ENCODE measurements around the gene CNTNAP2.

DNA sequence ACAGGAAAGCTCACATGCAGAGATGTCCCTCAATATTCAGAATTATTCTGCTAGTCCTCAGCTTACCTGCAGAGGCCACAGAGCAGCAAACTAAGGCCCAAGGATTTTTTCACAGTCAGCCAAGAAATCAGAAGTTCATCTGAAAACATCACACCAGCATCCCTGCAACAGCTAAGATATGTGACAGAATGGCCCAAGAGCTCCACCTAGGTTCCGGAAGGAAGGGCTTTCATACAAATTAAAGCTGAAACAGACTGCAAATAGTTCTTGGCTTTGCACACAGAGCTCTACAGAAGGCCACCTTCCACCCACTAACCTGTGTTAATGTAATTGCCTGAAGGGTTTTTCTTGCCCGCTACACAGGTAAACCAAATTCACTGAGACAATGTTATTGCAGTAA lies 2035.2 kb downstream of the CNTNAP2 start:
- TF ChIP-seq, protein P1, sequence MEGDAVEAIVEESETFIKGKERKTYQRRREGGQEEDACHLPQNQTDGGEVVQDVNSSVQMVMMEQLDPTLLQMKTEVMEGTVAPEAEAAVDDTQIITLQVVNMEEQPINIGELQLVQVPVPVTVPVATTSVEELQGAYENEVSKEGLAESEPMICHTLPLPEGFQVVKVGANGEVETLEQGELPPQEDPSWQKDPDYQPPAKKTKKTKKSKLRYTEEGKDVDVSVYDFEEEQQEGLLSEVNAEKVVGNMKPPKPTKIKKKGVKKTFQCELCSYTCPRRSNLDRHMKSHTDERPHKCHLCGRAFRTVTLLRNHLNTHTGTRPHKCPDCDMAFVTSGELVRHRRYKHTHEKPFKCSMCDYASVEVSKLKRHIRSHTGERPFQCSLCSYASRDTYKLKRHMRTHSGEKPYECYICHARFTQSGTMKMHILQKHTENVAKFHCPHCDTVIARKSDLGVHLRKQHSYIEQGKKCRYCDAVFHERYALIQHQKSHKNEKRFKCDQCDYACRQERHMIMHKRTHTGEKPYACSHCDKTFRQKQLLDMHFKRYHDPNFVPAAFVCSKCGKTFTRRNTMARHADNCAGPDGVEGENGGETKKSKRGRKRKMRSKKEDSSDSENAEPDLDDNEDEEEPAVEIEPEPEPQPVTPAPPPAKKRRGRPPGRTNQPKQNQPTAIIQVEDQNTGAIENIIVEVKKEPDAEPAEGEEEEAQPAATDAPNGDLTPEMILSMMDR (IDR thresholded peaks at IDR 0.05; ENCODE audit: control extremely low read depth in 1 of 3, insufficient read depth in 1 of 3, low read depth in 1 of 3, low read length in 3 of 3) = peak in 2 of 3 experiments; percentile 12 to 20; a peak in 1 of 4 replicates
- TF ChIP-seq SUZ12 (IDR thresholded peaks at IDR 0.05; ENCODE audit: low read length) = no peak
- TF ChIP-seq POLR2A (IDR thresholded peaks at IDR 0.05; ENCODE audit: control extremely low read depth in 1 of 2, low read depth in 2 of 2, low read length in 2 of 2) = no peak
- TF ChIP-seq TAF1 (IDR thresholded peaks at IDR 0.05; ENCODE audit: low read depth, low read length) = no peak
- TF ChIP-seq JUND (IDR thresholded peaks at IDR 0.05; ENCODE audit: low read length) = no peak
